Small intestine (tissue), 7 donors: Measurements from ENCODE around the gene FGGY. TPM values are rescaled to one million over a fixed set of nuclear protein-coding genes. Genes with fewer than 3 reads are reported as not detected.
A peak's percentile ranks its signal among the peaks of the same experiment; 100 is the strongest.
"Not testable (repeated sequence)": the region's sequence is repeated elsewhere in the genome, so short reads cannot be mapped to it uniquely, and the experiment has no call there.

ENCODE experiments used
- DNase-seq, 2 donors: peaks; one replicate each; pipeline versions ENCODE4 v3.0.0 to v3.0.0-alpha.2; 2013
- FAIRE-seq: peaks from 2 replicates; lab custom pipeline; 2012; peaks lifted over from hg19 to GRCh38; lab: Jason Lieb, UNC
- H3K27ac ChIP-seq, 3 donors: one replicate each; pipeline ENCODE4 v1.5.1; 2013; ENCODE audit warnings: low read length in 2 of 3, mild to moderate bottlenecking in 2 of 3, control low read depth in 1 of 3, inconsistent platforms in 1 of 3, low read depth in 1 of 3, moderate library complexity in 1 of 3
- H3K27me3 ChIP-seq, 3 donors: one replicate each; pipeline ENCODE4 v1.6.1; 2013; ENCODE audit warnings: low read length in 3 of 3, inconsistent platforms in 1 of 3; ENCODE audit not compliant: control insufficient read depth in 3 of 3, insufficient read depth in 3 of 3
- H3K36me3 ChIP-seq, 3 donors: one replicate each; pipeline ENCODE4 v1.6.1; 2013; ENCODE audit warnings: low read length in 3 of 3, inconsistent platforms in 1 of 3, low read depth in 1 of 3, mild to moderate bottlenecking in 1 of 3, moderate library complexity in 1 of 3; ENCODE audit not compliant: control insufficient read depth in 3 of 3, insufficient read depth in 2 of 3
- H3K4me1 ChIP-seq, 3 donors: one replicate each; pipeline ENCODE4 v1.6.1; 2013; ENCODE audit warnings: low read length in 2 of 3, inconsistent platforms in 1 of 3, low read depth in 1 of 3, mild to moderate bottlenecking in 1 of 3, moderate library complexity in 1 of 3; ENCODE audit not compliant: control insufficient read depth in 3 of 3, insufficient read depth in 2 of 3
- H3K4me3 ChIP-seq, 3 donors: one replicate each; pipeline ENCODE4 v1.5.1; 2013; ENCODE audit warnings: low read length in 3 of 3, control low read depth in 1 of 3, inconsistent platforms in 1 of 3, low read depth in 1 of 3, mild to moderate bottlenecking in 1 of 3, moderate library complexity in 1 of 3
- H3K9me3 ChIP-seq, 2 donors: one replicate each; pipeline ENCODE4 v1.6.1; 2013; ENCODE audit warnings: low read depth in 1 of 2, low read length in 1 of 2; ENCODE audit not compliant: control insufficient read depth in 2 of 2, insufficient read depth in 1 of 2
- WGBS, 3 donors: extraction: QIAGEN DNeasy Blood & Tissue Kit; methylation state at CpG; one replicate each; pipeline ENCODE4 v1.1.7; 2013; 5-methylcytosine and 5-hydroxymethylcytosine counted together
- polyA plus RNA-seq, 4 donors: library from polyadenylated mRNA; stranded (reverse) in 3 of 4; unstranded in 1 of 4; fragments of 200-250 nt in 3 of 4; fragments of 120-200 nt in 1 of 4; gene quantifications; one replicate each; pipeline versions ENCODE4 v1.2.1 to v1.2.3, GENCODE V29; 2013
- donor health status: healthy with polysubstance abuse.
- donor health status: control.
- donor health status: control.
- donor health status: Bipolar disorder and iron deficiency.
- donor health status: healthy.

FGGY gene
- polyA plus RNA-seq, 4 donors: 12.3 to 28.0 (median 15.0) TPM

DNA sequence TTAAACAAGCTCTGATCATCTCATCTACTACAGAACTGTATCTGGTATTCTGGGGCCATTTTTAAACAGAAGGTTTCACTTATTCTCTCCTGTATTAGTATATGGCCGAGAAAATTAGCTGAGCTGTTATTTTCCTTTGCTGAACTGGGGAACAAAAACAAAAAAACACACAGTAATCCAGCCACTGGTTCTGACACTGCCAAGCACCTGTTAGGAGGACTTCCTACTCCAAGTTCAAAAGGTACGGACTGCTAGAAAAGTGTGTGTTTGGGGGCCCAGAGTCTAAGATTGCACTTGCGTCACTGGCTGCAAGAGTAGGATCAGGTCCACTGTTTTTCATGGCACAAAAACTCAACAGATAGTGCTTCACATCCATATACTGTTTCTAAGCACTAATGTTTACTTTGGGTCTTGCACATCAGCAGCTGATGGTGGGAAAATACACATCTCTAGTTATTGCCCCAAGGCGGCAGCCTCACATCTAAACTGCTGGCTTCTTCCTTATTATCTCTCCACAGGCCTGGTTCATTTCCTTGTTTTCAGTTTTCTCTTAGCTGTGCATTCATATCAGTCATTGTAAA is 226.1 kb downstream of the FGGY start:
- WGBS, 3 donors: 37 to 65% (median 48%) methylated on average over 4 of the region's 4 CpGs
- no peak overlapping the region for H3K4me3 ChIP-seq
- peak; percentile 20 to 87 for DNase-seq
- H3K27me3 ChIP-seq: no peaks in the 10 kb centered on the region
- no peak for FAIRE-seq
- peaks cover 0 to 16% (median 0%) of the 10 kb centered on the region in 3 donors for H3K36me3 ChIP-seq
- H3K27ac ChIP-seq: peak overlapping the region in 1 of 3 donors; percentile 56
- H3K9me3 ChIP-seq: no peaks in the 10 kb centered on the region
- H3K4me1 ChIP-seq: peaks cover 0 to 25% (median 0%) of the 10 kb centered on the region in 3 donors

DNA sequence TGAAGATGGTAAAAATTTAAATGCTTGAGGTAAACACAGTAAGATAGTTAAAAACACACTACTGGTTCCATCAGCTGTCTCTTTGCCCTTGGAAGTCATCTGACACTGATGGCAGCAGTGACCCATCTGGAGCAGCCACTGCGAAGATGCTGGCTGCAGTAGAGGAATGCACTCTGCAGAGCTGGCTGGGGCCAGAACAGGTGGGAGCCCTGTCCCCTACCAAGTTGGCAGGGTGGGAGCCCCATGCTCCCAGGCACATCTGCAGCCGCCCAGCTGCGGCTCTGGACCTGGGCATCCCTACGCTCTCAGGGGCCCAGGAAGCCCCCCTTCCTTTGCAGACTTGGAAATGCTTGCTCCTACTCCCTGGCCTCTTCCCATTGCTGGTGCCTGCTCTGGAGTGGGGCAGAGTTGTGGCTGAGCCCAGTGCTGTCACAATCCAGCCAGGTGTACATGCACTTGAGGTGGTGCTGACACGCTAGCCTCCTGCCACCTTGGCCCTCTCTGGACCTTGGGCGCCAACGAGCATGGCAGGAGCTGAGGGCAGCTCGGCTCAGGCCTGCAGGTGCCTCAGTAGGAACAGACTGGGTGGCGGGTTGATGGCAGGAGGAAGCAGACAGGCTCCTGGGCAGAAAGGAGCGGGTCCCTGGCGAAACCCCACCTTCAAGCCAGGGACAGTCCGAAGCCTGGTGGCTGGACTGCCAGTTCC is 227.0 kb downstream of the FGGY start:
- 95 to 97% (median 95%) methylated on average over 12 of the region's 12 CpGs for WGBS, 3 donors
- Histone ChIP-seq H3K27me3 (no peaks in the 10 kb centered on the region), H3K4me3 (no peak overlapping the region), H3K9me3 (no peaks in the 10 kb centered on the region), H3K4me1 (peaks cover 0 to 25% (median 0%) of the 10 kb centered on the region in 3 donors), H3K27ac (peak overlapping the region in 1 of 3 donors; percentile 29), H3K36me3 (peaks cover 0 to 16% (median 0%) of the 10 kb centered on the region in 3 donors)
- DNase-seq: no peak
- FAIRE-seq: no peak

DNA sequence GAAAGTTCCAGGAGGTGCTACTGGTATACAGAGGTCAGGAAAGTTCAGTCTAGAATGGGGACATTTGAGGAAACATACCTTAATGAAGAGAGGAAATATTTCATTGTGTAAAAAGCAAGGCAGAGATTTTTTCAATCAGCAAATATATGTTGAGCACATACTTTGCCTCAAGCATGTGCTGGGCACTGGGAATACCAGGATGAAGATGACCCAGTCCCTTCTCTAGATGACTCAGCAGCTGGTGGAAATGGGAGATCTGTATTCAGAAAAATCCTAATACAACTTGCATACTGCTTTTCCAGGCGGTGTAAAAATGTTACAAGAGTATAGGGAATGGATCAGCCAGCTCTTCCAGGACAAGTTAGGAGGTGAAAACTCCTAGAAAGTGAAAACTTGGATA is 229.3 kb downstream of the FGGY start:
- FAIRE-seq: no peak
- WGBS, 3 donors: 89 to 94% (median 91%) methylated on average over 1 of the region's 1 CpG

DNA sequence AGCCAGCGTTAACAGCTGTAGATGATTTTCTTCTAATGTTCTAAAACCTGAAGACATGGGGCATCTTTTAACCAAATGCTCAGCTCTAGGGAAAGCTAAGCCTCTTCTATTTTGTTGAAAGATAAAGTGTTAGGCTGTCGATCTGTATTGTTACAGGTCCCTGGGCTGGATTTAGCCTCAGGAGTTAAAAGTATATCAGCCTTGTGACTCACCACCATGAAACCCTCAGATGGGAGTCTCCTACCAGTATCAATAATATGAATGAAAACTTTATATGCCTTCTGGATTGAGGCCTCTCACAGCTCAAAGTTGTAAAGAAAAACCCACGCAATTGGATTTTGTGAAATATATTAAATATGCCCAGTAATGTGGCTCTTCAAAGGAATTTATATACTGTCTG is 231.6 kb downstream of the FGGY start:
- H3K27ac ChIP-seq: no peak overlapping the region
- H3K4me1 ChIP-seq: peaks cover 0 to 6% (median 0%) of the 10 kb centered on the region in 3 donors
- peaks cover 0 to 5% of the 10 kb centered on the region in 2 donors for H3K9me3 ChIP-seq
- no peak for FAIRE-seq
- WGBS, 3 donors: 91 to 95% (median 94%) methylated on average over 3 of the region's 3 CpGs
- H3K36me3 ChIP-seq: peaks cover 0 to 19% (median 0%) of the 10 kb centered on the region in 3 donors
- no peaks in the 10 kb centered on the region for H3K27me3 ChIP-seq
- DNase-seq: no peak
- H3K4me3 ChIP-seq: no peak overlapping the region

More for the DNA sequence above, 229.3 kb downstream of the FGGY start:
- H3K27me3 ChIP-seq: no peaks in the 10 kb centered on the region
- H3K36me3 ChIP-seq: peaks cover 0 to 16% (median 0%) of the 10 kb centered on the region in 3 donors
- DNase-seq: no peak
- H3K4me3 ChIP-seq: no peak overlapping the region
- no peaks in the 10 kb centered on the region for H3K9me3 ChIP-seq
- peaks cover 0 to 18% (median 0%) of the 10 kb centered on the region in 3 donors for H3K4me1 ChIP-seq
- no peak overlapping the region for H3K27ac ChIP-seq

DNA sequence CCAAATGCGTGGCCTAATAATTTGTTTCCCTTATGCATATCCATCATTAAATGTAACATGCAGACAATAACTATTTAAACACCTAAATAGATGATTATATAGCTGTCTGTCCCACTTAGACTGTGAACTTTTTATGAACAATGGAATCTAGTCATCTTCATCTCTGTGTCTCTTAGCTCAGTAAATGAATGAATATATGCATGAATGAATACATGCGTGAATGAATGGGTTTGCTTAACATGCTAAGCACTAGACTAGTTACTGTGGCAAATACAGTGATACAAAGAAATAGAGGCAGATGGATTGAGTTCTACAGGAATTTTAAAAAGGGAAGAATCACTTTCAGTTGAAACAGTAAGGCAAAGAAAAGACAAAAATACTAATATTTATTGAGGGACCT is 232.0 kb downstream of the FGGY start:
- H3K9me3 ChIP-seq: peaks cover 0 to 5% of the 10 kb centered on the region in 2 donors
- peaks cover 0 to 2% (median 0%) of the 10 kb centered on the region in 3 donors for H3K4me1 ChIP-seq

DNA sequence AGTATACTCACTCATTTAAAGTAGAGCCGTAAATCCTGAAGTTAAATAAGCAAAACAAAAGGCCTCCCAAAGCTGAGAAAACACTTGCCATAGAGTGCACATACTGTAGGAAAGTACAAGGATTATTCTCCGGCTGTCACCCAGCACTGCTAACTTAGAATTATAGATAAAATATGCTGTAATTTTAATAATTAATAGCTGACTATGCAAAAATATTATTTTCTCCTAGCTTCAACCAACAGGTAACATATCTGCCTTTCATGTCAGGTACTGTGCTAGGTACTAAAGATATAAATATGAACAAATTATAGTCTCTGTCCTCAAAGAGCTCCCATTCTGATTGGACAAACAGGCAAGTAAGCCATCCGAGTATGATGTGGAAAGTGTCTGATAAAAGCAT is 233.2 kb downstream of the FGGY start:
- H3K27ac ChIP-seq: no peak overlapping the region
- H3K9me3 ChIP-seq: peaks cover 0 to 5% of the 10 kb centered on the region in 2 donors
- H3K4me1 ChIP-seq: no peaks in the 10 kb centered on the region
- no peaks in the 10 kb centered on the region for H3K27me3 ChIP-seq
- no peak overlapping the region for H3K4me3 ChIP-seq
- 97 to 98% (median 97%) methylated on average over 3 of the region's 3 CpGs for WGBS, 3 donors
- H3K36me3 ChIP-seq: peaks cover 0 to 5% (median 0%) of the 10 kb centered on the region in 3 donors
- FAIRE-seq (no peak), DNase-seq (no peak)

More for the DNA sequence above, 232.0 kb downstream of the FGGY start:
- H3K27me3 ChIP-seq: no peaks in the 10 kb centered on the region
- no peak overlapping the region for H3K4me3 ChIP-seq
- H3K36me3 ChIP-seq: peaks cover 0 to 17% (median 0%) of the 10 kb centered on the region in 3 donors
- FAIRE-seq: no peak
- no peak overlapping the region for H3K27ac ChIP-seq
- 93 to 96% (median 96%) methylated on average over 2 of the region's 2 CpGs for WGBS, 3 donors
- DNase-seq: no peak

DNA sequence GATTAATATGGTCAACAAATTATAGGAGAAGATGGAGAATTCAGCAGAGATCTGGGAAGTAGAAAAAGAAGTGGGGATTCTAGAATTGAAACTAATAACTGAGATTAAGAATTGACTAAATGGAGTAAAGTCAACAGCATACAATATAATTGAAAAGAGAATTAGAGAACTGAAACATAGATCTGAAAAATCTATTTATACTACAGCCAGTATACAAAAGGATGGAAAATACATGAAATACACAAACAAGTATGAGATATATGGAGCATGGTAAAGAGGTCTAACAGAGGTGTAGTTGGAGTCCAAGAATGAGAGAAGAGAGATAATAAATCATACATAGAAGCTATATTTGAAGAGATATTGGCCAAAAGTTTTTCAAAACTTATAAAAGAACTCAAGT is 235.2 kb downstream of the FGGY start:
- DNase-seq: no peak
- Histone ChIP-seq H3K27ac (no peak overlapping the region), H3K4me3 (no peak overlapping the region), H3K27me3 (no peaks in the 10 kb centered on the region), H3K9me3 (peaks cover 0 to 5% of the 10 kb centered on the region in 2 donors), H3K4me1 (no peaks in the 10 kb centered on the region), H3K36me3 (peaks cover 0 to 3% (median 0%) of the 10 kb centered on the region in 3 donors)
- no peak for FAIRE-seq

DNA sequence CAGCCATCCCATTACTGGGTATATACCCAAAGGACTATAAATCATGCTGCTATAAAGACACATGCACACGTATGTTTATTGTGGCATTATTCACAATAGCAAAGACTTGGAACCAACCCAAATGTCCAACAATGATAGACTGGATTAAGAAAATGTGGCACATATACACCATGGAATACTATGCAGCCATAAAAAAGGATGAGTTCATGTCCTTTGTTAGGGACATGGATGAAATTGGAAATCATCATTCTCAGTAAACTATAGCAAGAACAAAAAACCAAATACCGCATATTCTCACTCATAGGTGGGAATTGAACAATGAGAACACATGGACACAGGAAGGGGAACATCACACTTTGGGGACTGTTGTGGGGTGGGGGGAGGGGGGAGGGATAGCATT is 241.6 kb downstream of the FGGY start:
- not testable (repeated sequence) for H3K27ac ChIP-seq, FAIRE-seq, DNase-seq, H3K4me3 ChIP-seq, H3K4me1 ChIP-seq, H3K36me3 ChIP-seq, H3K9me3 ChIP-seq, H3K27me3 ChIP-seq
- WGBS, 3 donors: 100% methylated on average over 1 of the region's 2 CpGs
